GM18505 (cell line): ENCODE results near the gene FAM20A.

ENCODE experiments used
- ATAC-seq: cut with Tn5 transposase; IDR thresholded peaks from one replicate; pipeline ENCODE4 v1.9.1; 2021; ENCODE audit not compliant: unreplicated experiment
- POLR2A ChIP-seq: IDR thresholded peaks from 4 replicates; pipeline ENCODE4 v1.6.1; 2011; ENCODE audit warnings: borderline replicate concordance; ENCODE audit not compliant: insufficient read depth, insufficient read length; ENCODE audit errors: extremely low read depth

The FAM20A gene

DNA sequence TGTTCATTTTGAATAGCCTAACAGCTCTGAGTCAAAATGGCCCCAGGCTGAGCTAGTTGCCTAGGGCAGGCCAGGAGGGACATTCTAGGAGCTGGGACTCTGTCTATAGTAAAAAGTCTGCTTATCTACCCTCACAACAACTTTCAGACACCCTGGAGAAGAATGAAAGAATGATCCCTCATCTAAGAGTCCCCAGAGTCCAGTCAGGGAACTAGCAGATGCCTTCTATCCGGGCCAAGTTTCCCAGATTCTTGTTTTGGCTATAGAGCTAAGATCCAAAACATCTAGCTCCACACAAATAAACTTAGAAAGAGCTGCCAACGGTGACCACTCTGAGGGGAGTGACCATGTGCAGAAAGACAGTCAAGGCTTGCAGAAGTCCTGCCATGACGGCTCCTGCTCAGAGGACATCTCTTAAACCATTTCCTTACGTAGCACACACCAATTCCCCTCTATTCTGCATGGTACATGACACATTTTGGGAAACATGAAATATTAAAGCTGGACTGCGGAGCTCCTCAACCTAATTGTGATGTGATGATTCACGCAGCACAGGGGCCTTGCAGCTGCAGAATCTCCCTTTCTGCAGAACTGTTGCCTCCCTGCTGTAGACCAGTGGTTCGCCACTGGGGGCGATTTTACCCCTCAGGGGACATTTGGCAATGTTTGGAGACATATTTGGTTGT, 24.2 kb downstream of the FAM20A start:
- ATAC-seq, result no peak

DNA sequence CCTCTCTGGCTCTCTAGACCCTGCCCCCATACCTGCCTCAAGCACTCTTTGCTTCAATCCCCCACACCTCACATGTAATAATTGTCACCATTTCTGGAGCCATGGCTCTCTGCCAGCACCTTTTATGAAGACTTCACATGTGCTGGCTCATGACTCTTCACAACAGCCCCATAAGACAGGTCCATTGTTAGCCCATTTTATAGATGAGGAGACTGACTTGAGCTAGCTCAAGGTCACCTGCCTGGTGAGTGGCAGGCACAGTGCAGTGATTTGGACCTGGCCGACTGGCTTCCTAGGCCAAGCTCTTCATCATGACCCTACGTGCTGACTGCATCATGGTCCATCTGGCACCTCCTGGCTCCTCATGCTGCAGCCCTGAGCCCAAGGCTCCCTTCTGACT, 25.0 kb downstream of the FAM20A start:
- no peak for TF ChIP-seq POLR2A
- ATAC-seq, result no peak

More for the DNA sequence above, 24.2 kb downstream of the FAM20A start:
- TF ChIP-seq POLR2A, result no peak

DNA sequence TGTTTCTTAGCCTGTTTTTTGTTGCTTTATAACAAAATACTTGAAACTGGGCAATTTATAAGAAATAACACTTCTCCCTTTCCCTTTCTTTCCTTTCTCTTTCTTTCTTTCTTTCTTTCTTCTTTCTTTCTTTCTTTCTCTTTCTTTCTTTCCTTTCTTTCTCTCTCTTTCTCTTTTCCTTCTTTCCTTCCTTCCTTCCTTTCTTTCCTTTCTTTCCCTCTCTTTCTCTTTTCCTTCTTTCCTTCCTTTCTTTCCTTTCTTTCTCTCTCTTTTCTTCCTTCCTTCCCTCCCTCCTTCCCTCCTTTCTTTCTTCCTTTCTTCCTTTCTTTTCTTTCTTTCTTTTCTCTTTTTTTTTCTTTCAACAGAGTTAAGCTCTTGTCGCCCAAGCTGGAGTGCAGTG, 27.8 kb downstream of the FAM20A start:
- TF ChIP-seq POLR2A, result no peak
- no peak for ATAC-seq

DNA sequence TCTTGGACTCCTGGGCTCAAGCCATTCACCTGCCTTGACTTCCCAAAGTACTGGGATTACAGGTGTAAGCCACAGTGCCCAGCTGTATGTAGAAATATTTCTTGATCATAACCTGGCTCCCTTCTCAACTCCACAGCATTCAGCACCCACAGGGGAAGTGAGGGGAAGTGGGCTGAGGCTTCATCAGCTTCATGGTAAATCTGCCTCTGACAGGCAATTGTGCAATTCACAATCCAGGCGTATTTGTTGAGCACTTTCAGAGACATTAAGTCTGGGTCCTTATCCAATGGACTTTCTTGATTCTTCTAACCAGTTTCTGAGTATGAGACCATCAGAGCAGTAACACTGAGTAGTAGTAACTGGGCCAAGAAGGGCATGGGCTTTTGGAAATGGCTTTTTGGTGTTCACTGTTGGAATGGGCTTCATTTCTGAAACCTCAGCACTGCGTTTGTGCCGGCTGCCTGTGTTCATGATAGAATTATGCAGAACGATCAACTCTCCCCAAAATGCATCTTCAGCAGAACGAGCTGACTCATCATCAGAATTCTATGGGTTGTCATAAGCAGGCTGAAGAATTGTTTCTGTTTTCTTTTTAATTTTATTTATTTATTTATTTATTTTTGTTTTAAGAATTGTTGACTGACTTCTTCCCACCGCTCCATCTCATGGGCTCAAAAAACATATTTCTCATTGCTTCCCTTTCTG, 28.9 kb downstream of the FAM20A start:
- no peak for TF ChIP-seq POLR2A
- ATAC-seq, result no peak

DNA sequence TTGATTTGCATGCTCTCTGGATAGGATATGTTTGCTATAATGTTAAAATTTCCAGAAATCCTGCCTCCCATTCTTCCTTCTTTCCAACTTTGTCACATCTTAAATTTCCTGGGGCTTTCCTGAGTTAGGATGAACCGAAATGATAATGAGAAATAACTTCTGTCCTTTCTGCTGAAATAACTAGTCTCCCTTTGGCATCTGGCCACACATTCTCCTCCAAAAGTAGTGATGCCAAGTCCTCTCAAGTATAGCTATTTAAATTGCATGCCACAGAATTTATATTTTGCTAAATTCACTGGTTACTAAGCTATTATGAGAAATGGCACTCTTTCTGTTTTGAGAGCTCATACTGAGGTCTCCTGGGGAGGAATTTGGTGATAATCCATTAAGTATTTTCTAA, 30.6 kb downstream of the FAM20A start:
- TF ChIP-seq POLR2A, result no peak

DNA sequence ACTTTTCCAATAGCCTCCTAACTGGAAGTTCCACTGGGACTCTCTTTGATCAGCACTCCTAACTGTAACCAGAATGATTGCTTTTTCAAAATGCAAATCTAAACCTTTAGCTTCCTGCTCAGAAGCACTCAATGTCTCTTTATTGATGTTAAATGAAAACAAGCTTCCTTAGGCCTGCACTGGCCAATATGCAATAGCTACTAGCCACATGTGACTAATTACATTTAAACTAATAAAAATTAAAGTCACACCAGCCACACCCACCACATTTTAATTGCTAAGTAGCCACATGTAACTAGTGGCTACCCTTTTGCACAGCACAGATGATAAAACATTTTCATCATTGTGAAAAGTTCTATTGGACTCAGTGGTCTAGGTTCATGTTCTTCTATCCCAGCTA, 31.8 kb downstream of the FAM20A start:
- TF ChIP-seq POLR2A, result no peak
- no peak for ATAC-seq

More for the DNA sequence above, 30.6 kb downstream of the FAM20A start:
- ATAC-seq, result no peak

DNA sequence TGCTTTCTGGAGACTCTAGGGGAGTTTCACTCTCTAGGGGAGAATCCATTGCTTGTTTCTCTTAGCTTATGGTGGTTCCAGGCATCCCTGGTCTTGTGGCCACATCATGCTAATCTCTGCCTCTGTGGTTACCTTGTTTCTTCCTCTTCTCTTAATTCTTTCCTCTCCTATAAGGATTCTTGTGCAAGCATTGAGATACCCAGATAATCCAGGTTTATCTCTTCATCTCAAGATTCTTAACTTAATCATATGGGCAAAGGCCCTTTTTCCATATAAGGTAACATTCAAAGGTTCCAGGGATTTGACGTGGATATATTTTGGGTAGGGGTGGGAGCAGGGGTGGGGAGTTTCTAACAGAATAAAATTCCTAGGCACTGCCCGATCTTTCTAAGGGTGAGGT, 32.6 kb downstream of the FAM20A start:
- no peak for ATAC-seq
- TF ChIP-seq POLR2A, result no peak

DNA sequence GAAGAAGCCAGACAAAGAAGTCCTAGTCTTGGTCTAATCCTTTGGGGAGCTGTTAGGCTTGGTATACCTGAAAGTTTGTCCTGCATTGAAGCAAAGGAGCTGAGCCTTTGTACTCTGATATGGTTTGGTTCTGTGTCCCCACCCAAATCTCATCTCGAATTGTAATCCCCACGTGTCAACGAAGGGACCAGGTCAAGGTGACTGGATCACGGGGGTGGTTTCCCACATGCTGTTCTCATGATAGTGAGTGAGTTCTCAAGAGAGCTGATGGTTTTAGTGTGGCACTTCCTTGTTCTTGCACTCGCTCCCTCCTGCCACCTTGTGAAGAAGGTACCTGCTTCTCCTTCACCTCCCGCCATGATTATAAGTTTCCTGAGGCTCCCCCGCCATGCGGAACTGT, 33.6 kb downstream of the FAM20A start:
- no peak for TF ChIP-seq POLR2A
- no peak for ATAC-seq

DNA sequence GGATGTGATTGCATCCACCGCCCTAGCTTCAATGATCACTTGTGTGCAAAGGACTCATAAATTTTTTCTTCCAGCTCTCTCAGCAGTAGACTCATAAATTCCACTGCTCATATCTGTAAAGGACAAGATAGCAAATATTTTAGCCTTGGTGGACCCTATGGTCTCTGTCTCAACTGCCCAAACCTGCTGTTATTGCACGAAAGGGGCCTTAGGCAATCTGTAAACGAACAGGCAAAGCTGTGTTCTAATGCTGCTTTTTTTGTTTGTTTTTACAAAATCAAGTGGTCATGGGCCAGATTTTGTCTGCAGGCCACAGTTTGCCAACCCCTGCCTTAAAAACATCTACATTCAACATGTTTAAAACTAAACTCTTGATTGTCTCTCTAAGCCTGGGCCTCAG, 34.1 kb downstream of the FAM20A start:
- ATAC-seq, result no peak
- no peak for TF ChIP-seq POLR2A

DNA sequence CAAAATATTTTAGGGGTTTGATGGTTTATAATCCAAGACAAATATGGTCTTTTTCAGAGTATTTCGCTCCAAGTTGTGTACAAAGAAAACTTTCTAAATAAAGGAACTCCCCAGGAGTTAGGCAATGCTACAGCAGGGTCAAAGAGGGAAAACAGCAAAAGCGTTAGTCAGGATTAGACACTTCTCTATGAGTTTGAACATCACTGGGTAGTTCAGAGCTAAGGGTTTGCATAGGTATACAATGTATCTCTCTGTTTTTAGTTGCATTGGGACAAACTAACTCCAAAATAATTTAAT, 34.8 kb downstream of the FAM20A start:
- no peak for ATAC-seq
- TF ChIP-seq POLR2A, result no peak

DNA sequence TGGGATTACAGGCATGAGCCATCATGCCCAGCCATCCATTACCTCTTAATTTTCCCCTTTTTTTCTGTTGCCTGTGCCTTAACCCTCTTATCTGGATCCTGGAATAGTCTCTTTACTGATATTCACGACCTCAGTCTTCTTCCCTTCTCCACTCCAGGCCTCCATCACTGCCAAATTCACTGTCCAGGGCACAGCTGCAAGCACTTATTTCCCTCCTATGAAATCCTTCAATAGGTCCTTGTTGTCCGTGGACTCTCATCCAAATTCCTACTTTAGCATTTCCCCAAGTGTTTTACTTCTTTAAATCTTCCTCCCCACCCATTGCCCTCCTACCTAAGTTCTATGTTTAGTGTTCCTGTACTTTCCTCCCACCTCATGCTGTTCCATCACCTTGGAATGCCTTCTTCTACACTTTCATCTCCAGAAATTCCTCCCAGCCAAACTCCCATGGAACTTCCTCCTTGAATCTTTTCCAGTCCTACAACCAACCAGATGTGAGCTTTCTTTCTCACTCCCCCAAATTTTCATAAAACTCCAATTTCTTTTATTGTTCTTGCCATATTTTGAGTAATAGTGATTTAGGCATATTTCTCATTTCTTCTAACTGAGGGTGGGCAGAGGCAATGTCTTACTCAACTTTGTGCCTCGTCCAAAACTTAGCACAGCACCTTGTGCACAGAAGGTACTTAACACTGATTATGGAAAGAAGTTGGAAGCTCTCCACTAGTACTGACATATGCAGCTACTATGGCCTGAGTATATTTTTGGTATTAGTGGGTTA, 35.3 kb downstream of the FAM20A start:
- no peak for ATAC-seq
- TF ChIP-seq POLR2A, result no peak

DNA sequence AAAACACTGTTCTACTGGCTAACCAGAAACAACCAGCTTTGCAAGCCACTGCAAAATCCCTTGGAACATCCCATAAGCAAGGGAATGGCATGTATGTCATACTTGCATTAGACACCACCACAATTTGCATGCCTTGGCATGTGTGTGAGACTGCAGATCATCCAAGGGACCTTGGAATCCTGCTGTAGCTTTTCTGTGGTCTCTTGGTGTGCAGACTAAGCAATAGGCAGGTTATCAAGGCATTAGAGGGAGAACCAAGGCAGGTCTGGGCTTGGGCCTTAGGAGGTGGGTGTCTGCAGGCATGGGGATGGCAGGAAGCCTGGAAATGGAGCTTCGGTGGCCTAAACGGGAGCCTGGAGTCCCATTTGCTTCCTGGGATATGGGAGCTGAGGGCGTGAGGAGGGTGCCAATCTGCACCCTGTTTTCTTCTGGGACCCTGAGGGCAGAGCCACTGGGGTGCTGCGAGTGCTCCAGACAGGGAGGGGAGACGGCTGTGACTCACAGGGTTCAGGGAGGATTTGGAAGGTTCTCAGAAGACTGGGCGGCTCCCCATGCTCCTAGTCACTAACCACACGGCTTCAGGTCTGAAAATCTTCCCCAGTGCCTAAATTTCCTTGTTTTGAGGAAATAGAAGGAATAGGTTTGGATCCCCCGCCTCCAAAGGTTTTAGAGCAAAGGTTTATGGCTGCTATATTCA, 36.6 kb downstream of the FAM20A start:
- ATAC-seq, result no peak
- no peak for TF ChIP-seq POLR2A

DNA sequence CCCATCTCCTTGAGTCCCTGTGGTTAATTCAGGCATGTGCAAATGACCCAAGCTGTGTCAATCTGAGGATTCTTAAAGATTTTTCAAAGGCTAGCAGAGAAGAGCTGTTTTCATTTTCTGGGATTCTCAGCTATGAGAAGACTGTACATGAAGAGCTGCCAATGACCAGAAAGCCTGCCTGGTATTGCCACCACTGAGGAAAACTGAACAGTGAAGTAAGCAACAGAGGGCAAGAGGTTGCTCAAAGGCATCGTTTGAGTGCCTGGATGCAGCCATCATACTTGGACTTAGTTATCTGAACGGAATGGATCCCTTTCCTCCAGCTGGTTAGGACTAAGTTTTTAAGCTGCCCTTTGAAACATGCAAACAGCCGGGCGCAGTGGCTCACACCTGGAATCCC, 38.4 kb downstream of the FAM20A start:
- no peak for TF ChIP-seq POLR2A
- no peak for ATAC-seq
